ENCODE data around the gene SMYD3. TPM values are rescaled to one million over a fixed set of nuclear protein-coding genes. Genes with fewer than 3 reads are reported as not detected.

The SMYD3 gene
- polyA plus RNA-seq, 1 donor from 2014 or later = 48.6 TPM

DNA sequence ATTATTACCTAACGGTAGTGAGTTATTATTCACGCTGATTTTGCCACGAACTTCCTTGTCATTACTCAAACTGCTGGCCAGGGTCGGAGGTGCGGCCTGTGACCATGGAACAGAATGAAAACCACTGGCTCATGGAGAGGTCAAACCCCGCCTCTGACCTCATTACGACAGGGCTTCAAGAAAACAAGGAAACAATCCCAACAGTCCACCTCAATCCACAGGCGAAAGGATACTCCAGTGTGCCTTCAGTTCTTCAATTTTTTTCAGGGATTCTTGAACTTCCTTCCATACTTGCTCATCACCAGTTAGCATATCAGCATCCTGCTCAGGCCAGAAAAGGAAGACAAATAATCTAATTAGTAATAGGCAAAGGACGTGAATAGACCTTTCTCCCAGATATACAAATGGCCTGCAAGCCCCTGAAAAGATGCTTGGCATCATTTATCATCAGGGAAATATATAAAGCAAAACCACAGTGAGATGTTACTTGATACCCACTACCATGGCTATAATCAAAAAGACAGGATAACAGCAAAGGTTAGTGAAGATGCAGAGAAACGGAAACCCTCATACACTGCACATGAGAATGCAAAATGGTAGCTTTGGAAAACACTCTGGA is 643.4 kb downstream of the SMYD3 start:
- Histone ChIP-seq H3K4me3 (ENCODE audit: low read length) (no peak overlapping the region), H2AFZ (ENCODE audit: low read depth, low read length) (no peak overlapping the region), H3K79me2 (replicated peaks; ENCODE audit: insufficient read depth, low read length) (no peaks in the 10 kb centered on the region), H3K9me3 (ENCODE audit: low read length) (no peaks in the 10 kb centered on the region), H3F3A (ENCODE audit: insufficient read depth, low read length, poor library complexity, severe bottlenecking) (peaks cover 3% of the 10 kb centered on the region), H3K4me2 (ENCODE audit: low read length) (no peak overlapping the region), H3K27ac (ENCODE audit: low read length) (no peak overlapping the region), H3K9ac (ENCODE audit: low read length) (no peak overlapping the region), H4K20me1 (ENCODE audit: insufficient read depth) (no peaks in the 10 kb centered on the region), H3K9me2 (ENCODE audit: insufficient read depth, low read length) (no peaks in the 10 kb centered on the region), H3K36me3 (ENCODE audit: insufficient read depth, low read length) (no peaks in the 10 kb centered on the region), H3K27me3 (ENCODE audit: insufficient read depth, low read depth, low read length) (no peaks in the 10 kb centered on the region)
- TF ChIP-seq SMC3 (conservative IDR thresholded peaks at IDR 0.05; ENCODE audit: poor library complexity) = no peak

DNA sequence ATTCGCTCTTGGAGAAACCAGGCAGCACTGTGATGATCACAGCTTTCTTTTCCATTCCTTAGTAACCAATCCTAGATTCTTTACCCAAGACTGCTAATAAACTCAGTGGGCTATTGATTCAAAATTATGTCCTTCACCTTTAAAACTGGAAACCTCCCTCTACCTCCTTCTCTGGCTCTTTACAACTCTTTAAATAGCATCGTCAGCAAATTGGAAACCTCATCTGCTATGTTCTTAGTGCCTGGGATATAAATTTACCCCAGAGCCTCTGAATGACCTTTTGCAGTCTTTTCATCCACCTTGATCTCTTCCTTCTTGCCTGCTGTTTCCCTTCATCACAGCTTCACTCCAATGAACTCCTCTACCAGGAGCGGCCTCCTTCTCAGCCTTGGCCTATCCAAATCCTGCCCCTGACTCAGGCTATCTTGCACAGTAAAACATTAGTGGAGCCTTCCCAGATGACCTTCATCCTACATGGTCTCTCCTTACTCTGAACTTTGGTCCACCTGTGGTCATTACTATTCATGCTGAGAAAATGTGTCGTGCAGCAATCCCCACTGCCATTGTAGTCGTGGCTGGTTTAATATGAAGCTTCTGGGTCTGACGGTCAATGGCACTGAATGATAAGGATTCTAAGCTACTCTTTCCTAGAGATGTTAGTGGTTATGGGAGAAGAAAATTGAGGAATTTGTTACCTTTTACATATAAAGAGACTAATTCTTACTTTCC is 644.1 kb downstream of the SMYD3 start:
- no peak for TF ChIP-seq TAF1 (IDR thresholded peaks at IDR 0.05; ENCODE audit: low read depth)
- TF ChIP-seq EP300 (conservative IDR thresholded peaks at IDR 0.05; ENCODE audit: poor library complexity, severe bottlenecking) = no peak
- no peak for TF ChIP-seq RAD21 (conservative IDR thresholded peaks at IDR 0.05)
- TF ChIP-seq, protein P1, sequence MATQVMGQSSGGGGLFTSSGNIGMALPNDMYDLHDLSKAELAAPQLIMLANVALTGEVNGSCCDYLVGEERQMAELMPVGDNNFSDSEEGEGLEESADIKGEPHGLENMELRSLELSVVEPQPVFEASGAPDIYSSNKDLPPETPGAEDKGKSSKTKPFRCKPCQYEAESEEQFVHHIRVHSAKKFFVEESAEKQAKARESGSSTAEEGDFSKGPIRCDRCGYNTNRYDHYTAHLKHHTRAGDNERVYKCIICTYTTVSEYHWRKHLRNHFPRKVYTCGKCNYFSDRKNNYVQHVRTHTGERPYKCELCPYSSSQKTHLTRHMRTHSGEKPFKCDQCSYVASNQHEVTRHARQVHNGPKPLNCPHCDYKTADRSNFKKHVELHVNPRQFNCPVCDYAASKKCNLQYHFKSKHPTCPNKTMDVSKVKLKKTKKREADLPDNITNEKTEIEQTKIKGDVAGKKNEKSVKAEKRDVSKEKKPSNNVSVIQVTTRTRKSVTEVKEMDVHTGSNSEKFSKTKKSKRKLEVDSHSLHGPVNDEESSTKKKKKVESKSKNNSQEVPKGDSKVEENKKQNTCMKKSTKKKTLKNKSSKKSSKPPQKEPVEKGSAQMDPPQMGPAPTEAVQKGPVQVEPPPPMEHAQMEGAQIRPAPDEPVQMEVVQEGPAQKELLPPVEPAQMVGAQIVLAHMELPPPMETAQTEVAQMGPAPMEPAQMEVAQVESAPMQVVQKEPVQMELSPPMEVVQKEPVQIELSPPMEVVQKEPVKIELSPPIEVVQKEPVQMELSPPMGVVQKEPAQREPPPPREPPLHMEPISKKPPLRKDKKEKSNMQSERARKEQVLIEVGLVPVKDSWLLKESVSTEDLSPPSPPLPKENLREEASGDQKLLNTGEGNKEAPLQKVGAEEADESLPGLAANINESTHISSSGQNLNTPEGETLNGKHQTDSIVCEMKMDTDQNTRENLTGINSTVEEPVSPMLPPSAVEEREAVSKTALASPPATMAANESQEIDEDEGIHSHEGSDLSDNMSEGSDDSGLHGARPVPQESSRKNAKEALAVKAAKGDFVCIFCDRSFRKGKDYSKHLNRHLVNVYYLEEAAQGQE (IDR thresholded peaks at IDR 0.05; ENCODE audit: borderline replicate concordance) = no peak
- no peak for TF ChIP-seq CTCF (IDR thresholded peaks at IDR 0.05; ENCODE audit: poor library complexity, severe bottlenecking)
- TF ChIP-seq SMC3 (conservative IDR thresholded peaks at IDR 0.05; ENCODE audit: poor library complexity) = no peak
- TF ChIP-seq MXI1 (conservative IDR thresholded peaks at IDR 0.05; ENCODE audit: poor library complexity, severe bottlenecking) = no peak
- TF ChIP-seq EZH2 (IDR thresholded peaks at IDR 0.05; ENCODE audit: borderline replicate concordance, insufficient read depth, low read length, poor library complexity, severe bottlenecking) = no peak
- TF ChIP-seq POLR2AphosphoS5 (IDR thresholded peaks at IDR 0.05) = no peak
- no peak overlapping the region for H2AFZ ChIP-seq (ENCODE audit: low read depth, low read length)
- H3K9ac ChIP-seq (ENCODE audit: low read length) = no peak overlapping the region
- peaks cover 3% of the 10 kb centered on the region for H3F3A ChIP-seq (ENCODE audit: insufficient read depth, low read length, poor library complexity, severe bottlenecking)
- H3K79me2 ChIP-seq (replicated peaks; ENCODE audit: insufficient read depth, low read length) = no peaks in the 10 kb centered on the region
- no peak overlapping the region for H3K4me2 ChIP-seq (ENCODE audit: low read length)
- H3K27ac ChIP-seq (ENCODE audit: low read length) = no peak overlapping the region
- H3K27me3 ChIP-seq (ENCODE audit: insufficient read depth, low read depth, low read length) = no peaks in the 10 kb centered on the region
- no peaks in the 10 kb centered on the region for H3K36me3 ChIP-seq (ENCODE audit: insufficient read depth, low read length)
- no peak overlapping the region for H3K4me3 ChIP-seq (ENCODE audit: low read length)
- H3K9me3 ChIP-seq (ENCODE audit: low read length) = no peaks in the 10 kb centered on the region
- no peaks in the 10 kb centered on the region for H3K9me2 ChIP-seq (ENCODE audit: insufficient read depth, low read length)
- H4K20me1 ChIP-seq (ENCODE audit: insufficient read depth) = no peaks in the 10 kb centered on the region

Measured in neural cell (in vitro differentiated cells).